ENCODE results near the gene CDH16.
A peak's percentile ranks its signal among the peaks of the same experiment; 100 is the strongest.
"Not testable (repeated sequence)": the region's sequence is repeated elsewhere in the genome, so short reads cannot be mapped to it uniquely, and the experiment has no call there.

Gene CDH16

GRCh38 chr16:66872559-66872942 is 46.1 kb downstream of the CDH16 start:
- no peak for DNase-seq (ENCODE audit: low spot score)

- no peak for DNase-seq (ENCODE audit: low spot score)
Measured at GRCh38 chr16:66871840-66872239, 46.8 kb downstream of the CDH16 start.

GRCh38 chr16:66871363-66871762 is 47.3 kb downstream of the CDH16 start:
- not testable (repeated sequence) for DNase-seq (ENCODE audit: low spot score)

GRCh38 chr16:66869424-66869823 is 49.3 kb downstream of the CDH16 start:
- DNase-seq (ENCODE audit: low spot score), result no peak

GRCh38 chr16:66863707-66864106 is 55.0 kb downstream of the CDH16 start:
- DNase-seq (ENCODE audit: low spot score), result no peak

- DNase-seq (ENCODE audit: low spot score), result no peak
Measured at GRCh38 chr16:66862023-66862520, 56.6 kb downstream of the CDH16 start.

GRCh38 chr16:66859397-66860068 is 59.2 kb downstream of the CDH16 start:
- no peak for DNase-seq (ENCODE audit: low spot score)

- peak; percentile 50 for DNase-seq (ENCODE audit: low spot score)
Measured at GRCh38 chr16:66858740-66859396, 59.8 kb downstream of the CDH16 start.
